ENCODE measurements around the gene PLEKHM3.

Gene PLEKHM3

GRCh38 chr2:207869784-207870778, 155.2 kb downstream of the PLEKHM3 start:
- H4K20me1 ChIP-seq, result no peaks in the 10 kb centered on the region
- no peaks in the 10 kb centered on the region for H3K9me3 ChIP-seq
- H3K4me3 ChIP-seq, result no peak overlapping the region
- H3K9ac ChIP-seq, result no peak overlapping the region
- no peaks in the 10 kb centered on the region for H3K36me3 ChIP-seq
- no peak overlapping the region for H3K27ac ChIP-seq
- peaks cover 8% of the 10 kb centered on the region; the same call in 1 of the 2 replicates for H3K4me1 ChIP-seq
- no peaks in the 10 kb centered on the region for H3K27me3 ChIP-seq
- peak overlapping the region; percentile 9; the same call in 1 of the 2 replicates for H3K4me2 ChIP-seq
- no peak for TF ChIP-seq Cebpa-rat (IDR thresholded peaks at IDR 0.05)

- Histone ChIP-seq H3K36me3 (no peaks in the 10 kb centered on the region), H3K9me3 (no peaks in the 10 kb centered on the region), H3K27ac (no peak overlapping the region), H3K4me2 (no peak overlapping the region), H4K20me1 (no peaks in the 10 kb centered on the region), H3K4me1 (peaks cover 8% of the 10 kb centered on the region; the same call in 1 of the 2 replicates), H3K9ac (no peak overlapping the region), H3K27me3 (no peaks in the 10 kb centered on the region), H3K4me3 (no peak overlapping the region)
- no peak for TF ChIP-seq Cebpa-rat (IDR thresholded peaks at IDR 0.05)
Observed at GRCh38 chr2:207868855-207869596, 156.3 kb downstream of the PLEKHM3 start.

GRCh38 chr2:207867905-207868304, 157.4 kb downstream of the PLEKHM3 start:
- Histone ChIP-seq H3K9ac (no peak overlapping the region), H3K27ac (no peak overlapping the region), H3K9me3 (no peaks in the 10 kb centered on the region), H3K4me2 (no peak overlapping the region), H4K20me1 (no peaks in the 10 kb centered on the region), H3K36me3 (no peaks in the 10 kb centered on the region), H3K4me1 (peaks cover 8% of the 10 kb centered on the region; the same call in 1 of the 2 replicates), H3K4me3 (no peak overlapping the region), H3K27me3 (no peaks in the 10 kb centered on the region)
- no peak for TF ChIP-seq Cebpa-rat (IDR thresholded peaks at IDR 0.05)

- Histone ChIP-seq H3K27ac (no peak overlapping the region), H3K36me3 (no peaks in the 10 kb centered on the region), H3K4me3 (no peak overlapping the region), H3K27me3 (no peaks in the 10 kb centered on the region), H4K20me1 (no peaks in the 10 kb centered on the region), H3K4me2 (no peak overlapping the region), H3K9ac (no peak overlapping the region), H3K4me1 (peaks cover 8% of the 10 kb centered on the region; the same call in 1 of the 2 replicates), H3K9me3 (no peaks in the 10 kb centered on the region)
- TF ChIP-seq Cebpa-rat (IDR thresholded peaks at IDR 0.05), result no peak
Observed at GRCh38 chr2:207867056-207867455, 158.3 kb downstream of the PLEKHM3 start.

GRCh38 chr2:207865210-207865609, 160.1 kb downstream of the PLEKHM3 start:
- no peak for TF ChIP-seq Cebpa-rat (IDR thresholded peaks at IDR 0.05)
- H3K4me1 ChIP-seq, result peaks cover 8% of the 10 kb centered on the region; the same call in 1 of the 2 replicates
- H3K9me3 ChIP-seq, result no peaks in the 10 kb centered on the region

GRCh38 chr2:207863345-207863744, 162.0 kb downstream of the PLEKHM3 start:
- Histone ChIP-seq H3K36me3 (peaks cover 10% of the 10 kb centered on the region; the same call in 1 of the 2 replicates), H3K4me2 (no peak overlapping the region), H3K27me3 (no peaks in the 10 kb centered on the region), H3K4me1 (no peaks in the 10 kb centered on the region), H3K9me3 (no peaks in the 10 kb centered on the region), H3K4me3 (no peak overlapping the region), H4K20me1 (no peaks in the 10 kb centered on the region), H3K9ac (no peak overlapping the region), H3K27ac (no peak overlapping the region)
- TF ChIP-seq Cebpa-rat (IDR thresholded peaks at IDR 0.05), result no peak

More at GRCh38 chr2:207865210-207865609, 160.1 kb downstream of the PLEKHM3 start:
- Histone ChIP-seq H3K4me3 (no peak overlapping the region), H3K9ac (no peak overlapping the region), H3K27ac (no peak overlapping the region), H4K20me1 (no peaks in the 10 kb centered on the region), H3K27me3 (no peaks in the 10 kb centered on the region), H3K4me2 (no peak overlapping the region), H3K36me3 (peaks cover 6% of the 10 kb centered on the region; the same call in 1 of the 2 replicates)

- Histone ChIP-seq H3K9ac (no peak overlapping the region), H3K9me3 (no peaks in the 10 kb centered on the region), H3K4me2 (no peak overlapping the region), H3K36me3 (peaks cover 10% of the 10 kb centered on the region; the same call in 1 of the 2 replicates), H4K20me1 (no peaks in the 10 kb centered on the region), H3K27ac (no peak overlapping the region), H3K4me1 (no peaks in the 10 kb centered on the region), H3K27me3 (no peaks in the 10 kb centered on the region), H3K4me3 (no peak overlapping the region)
- no peak for TF ChIP-seq Cebpa-rat (IDR thresholded peaks at IDR 0.05)
Observed at GRCh38 chr2:207861789-207862188, 163.5 kb downstream of the PLEKHM3 start.

- Histone ChIP-seq H3K27me3 (no peaks in the 10 kb centered on the region), H3K36me3 (peaks cover 10% of the 10 kb centered on the region; the same call in 1 of the 2 replicates), H3K4me1 (no peaks in the 10 kb centered on the region), H3K4me2 (no peak overlapping the region), H3K27ac (no peak overlapping the region), H3K9ac (no peak overlapping the region), H3K4me3 (no peak overlapping the region), H3K9me3 (no peaks in the 10 kb centered on the region), H4K20me1 (no peaks in the 10 kb centered on the region)
- TF ChIP-seq Cebpa-rat (IDR thresholded peaks at IDR 0.05), result no peak
Observed at GRCh38 chr2:207860685-207861084, 164.6 kb downstream of the PLEKHM3 start.

GRCh38 chr2:207855591-207855990, 169.7 kb downstream of the PLEKHM3 start:
- Histone ChIP-seq H3K9ac (no peak overlapping the region), H3K4me1 (no peaks in the 10 kb centered on the region), H3K27me3 (no peaks in the 10 kb centered on the region), H3K4me2 (no peak overlapping the region), H4K20me1 (no peaks in the 10 kb centered on the region), H3K27ac (no peak overlapping the region), H3K36me3 (peaks cover 8% of the 10 kb centered on the region; the same call in 1 of the 2 replicates), H3K4me3 (no peak overlapping the region), H3K9me3 (no peaks in the 10 kb centered on the region)
- TF ChIP-seq Cebpa-rat (IDR thresholded peaks at IDR 0.05), result no peak

Measured in BLaER1 (cell line).